ENCODE data around the gene CNTROB.
"Not testable (repeated sequence)": the region's sequence is repeated elsewhere in the genome, so short reads cannot be mapped to it uniquely, and the experiment has no call there.

Gene CNTROB

DNA sequence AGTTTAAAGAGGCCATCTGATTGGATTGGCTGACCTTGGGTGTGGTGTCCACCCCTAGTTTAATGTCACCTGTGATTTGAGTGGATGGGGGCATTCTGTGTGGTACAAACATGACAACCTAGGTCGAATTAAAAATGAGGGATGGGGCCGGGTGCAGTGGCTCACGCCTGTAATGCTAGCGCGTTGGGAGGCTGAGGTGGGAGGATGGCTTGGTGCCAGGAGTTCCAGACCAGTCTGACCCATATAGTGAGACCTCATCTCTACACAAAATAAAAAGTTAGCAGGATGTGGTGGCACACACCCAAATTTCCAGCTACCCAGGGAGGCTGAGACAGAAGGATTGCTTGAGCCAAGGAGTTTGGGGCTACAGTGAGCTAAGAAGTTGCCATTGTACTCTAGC lies 14.4 kb downstream of the CNTROB start:
- DNase-seq (ENCODE audit: low read depth): no peak

DNA sequence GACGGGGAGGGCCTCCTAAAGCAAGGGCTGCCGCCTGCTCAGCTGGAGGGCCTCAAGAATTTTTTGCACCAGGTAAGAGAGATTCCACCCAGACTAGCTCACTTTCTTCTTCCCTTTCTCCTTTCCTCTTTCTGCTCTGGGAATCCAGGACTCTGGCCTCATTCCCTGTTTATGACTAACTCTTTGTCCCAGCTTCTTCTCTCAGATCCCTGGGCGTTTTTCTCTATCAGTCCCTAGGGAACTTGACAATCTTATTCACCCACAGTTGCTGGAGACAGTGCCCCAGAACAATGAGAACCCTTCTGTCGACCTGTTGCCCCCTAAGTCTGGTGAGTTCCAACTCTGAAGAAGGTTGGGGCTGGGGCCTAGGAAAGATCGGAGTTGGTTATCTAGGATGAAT lies 15.6 kb downstream of the CNTROB start:
- DNase-seq (ENCODE audit: low read depth): no peak

DNA sequence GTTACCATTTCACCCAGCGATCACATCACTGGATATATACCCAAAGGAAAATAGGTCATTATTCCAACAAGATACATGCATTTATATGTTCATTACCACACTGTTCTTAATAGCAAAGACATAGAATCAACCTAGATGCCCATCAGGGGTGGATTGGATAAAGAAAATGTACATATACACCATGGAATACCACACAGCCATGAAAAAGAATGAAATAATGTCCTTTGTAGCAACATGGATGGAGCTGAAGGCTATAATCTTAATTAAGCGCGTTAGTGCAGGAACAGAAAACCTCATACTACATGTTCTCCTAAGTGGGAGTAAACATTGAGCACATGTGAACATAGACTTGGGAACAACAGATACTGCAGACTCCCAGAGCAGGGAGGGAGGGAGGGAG lies 18.6 kb downstream of the CNTROB start:
- no peak for DNase-seq (ENCODE audit: low read depth)

DNA sequence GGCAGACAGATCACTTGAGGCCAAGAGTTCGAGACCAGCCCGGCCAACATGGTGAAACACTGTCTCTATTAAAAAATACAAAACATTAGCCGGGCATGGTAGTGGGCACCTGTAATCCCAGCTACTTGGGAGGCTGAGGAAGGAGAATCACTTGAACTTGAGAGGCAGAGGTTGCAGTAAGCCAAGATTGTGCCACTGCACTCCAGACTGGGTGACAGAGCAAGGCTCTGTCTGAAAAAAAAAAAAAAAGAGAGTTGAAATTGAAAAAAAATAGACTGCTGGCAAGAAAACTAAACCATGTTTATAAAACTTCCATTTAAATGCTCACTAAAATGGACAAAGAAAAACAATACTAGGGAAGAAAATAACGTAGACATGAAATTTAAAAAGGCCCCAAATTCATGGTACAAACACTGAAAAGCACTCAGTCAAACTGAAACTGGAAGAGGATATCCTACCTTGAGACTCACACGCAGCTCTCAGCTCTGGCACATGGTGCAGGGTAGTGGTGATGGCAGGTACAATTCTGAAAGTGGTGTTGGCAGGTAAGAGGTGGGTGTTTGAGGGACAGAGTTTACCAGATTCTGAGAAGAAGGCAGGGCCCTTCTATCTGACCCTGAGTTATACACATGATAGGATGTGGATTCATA lies 19.3 kb downstream of the CNTROB start:
- no peak for DNase-seq (ENCODE audit: low read depth)

DNA sequence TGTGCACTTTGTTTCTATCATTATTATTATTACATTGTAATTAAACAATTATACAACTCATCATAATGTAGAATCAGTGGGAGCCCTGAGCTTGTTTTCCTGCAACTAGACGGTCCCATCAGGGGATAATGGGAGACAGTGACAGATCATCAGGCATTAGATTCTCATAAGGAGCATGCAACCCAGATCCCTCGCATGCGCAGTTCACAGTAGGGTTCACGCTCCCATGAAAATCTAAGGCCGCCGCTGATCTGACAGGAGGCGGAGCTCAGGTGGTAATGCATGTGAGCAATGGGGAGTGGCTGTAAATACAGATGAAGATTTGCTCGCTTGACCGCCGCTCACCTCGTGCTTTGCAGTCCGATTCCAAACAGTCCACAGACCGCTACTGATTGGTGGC lies 21.3 kb downstream of the CNTROB start:
- DNase-seq (ENCODE audit: low read depth): not testable (repeated sequence)

DNA sequence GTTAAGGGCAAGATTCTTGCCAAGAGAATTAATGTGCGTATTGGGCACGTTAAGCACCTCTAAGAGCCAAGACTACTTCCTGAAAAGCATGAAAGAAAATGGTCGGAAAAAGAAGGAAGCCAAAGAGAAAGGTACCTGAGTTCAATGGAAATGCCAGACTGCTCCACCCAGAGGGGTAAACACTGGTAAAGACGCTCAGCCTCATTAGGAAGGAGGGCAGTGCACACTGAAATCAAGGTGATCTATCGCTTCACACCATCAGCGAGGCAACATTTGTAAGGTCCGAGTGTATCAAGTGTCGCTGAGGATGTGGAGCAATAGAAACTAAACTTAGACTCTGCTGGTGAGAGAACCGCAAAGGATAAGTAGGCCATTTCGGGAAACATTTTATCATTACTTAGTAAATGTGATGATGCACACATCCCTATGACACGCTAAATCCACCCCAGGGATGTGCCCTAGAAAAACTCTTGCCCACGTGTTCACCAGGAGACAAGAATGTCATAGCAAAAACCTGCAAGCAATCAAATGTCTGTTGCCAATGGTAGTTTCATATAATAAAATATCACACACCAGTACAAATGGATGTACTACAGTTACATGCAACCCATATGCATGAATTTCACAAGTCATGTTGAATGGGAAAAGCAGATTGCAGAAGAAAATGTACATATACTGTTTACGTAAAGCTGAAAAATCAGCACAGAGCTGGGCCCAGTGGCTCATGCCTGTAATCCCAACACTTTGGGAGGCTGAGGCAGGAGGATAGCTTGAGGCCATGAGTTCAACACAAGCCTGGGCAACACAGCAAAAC lies 23.6 kb downstream of the CNTROB start:
- no peak for DNase-seq (ENCODE audit: low read depth)

DNA sequence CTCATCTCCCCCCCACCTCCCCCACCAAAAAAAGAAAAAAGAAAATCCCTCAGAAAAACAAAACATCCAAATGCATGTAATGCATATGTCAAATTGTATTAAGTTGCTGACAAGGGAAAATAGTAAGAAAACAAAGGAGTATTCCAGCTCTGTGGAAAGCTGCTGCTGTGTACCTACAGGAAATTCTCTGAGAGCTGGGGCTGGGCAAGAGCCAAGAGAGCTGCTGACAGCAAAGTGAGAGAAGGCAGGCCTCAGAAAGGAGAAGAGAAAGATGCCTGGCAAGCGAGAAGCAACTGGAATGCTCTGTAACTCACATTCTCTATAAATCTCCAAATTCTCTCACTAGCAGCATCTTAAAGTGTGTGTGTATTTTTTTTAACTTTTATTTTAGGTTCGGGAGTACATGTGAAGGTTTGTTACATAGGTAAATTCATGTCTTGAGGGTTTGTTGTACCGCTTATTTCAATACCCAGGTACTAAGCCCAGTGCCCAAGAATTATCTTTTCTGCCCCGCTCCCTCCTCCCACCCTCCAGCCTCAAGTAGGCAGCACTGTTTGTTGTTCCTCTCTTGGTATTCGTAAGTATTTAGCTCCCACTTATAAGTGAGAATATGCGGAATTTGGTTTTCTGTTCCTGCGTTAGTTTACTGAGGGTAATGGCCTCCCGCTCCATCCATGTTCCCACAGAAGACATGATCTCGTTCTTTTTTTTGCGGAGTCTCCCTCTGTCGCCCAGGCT lies 24.4 kb downstream of the CNTROB start:
- no peak for DNase-seq (ENCODE audit: low read depth)

DNA sequence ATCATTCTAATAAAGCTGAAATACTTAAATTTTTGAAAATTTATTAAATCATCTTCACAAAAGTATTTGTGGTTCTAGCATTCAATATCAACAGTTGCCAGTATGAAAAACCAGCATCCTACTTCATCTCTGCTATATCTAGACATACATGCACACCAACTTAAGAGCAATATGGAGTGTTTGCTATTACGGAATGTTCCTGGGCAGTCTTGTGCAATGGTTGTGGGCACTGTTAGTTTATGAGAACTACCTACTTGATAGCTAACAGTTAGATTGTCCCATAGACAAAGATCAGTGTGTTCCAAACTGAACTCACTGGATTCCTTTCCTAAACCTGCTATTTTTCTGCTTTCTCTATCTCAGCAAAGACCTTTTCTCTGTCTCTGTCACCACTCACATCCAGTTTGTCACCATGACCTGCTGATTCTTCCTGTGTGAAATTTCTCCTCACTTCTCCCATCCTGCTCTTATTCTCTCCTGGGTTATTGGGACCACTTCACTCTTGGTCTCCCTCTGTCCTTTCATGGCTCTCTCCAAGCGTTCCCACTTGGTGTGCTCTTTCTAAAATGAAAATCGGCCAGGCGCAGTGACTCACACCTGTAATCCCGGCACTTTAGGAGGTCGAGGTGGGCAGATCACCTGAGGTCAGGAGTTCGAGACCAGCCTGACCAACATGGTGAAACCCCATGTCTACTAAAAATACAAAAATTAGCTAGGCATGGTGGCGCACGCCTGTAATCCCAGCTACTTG lies 27.7 kb downstream of the CNTROB start:
- DNase-seq (ENCODE audit: low read depth): no peak

DNA sequence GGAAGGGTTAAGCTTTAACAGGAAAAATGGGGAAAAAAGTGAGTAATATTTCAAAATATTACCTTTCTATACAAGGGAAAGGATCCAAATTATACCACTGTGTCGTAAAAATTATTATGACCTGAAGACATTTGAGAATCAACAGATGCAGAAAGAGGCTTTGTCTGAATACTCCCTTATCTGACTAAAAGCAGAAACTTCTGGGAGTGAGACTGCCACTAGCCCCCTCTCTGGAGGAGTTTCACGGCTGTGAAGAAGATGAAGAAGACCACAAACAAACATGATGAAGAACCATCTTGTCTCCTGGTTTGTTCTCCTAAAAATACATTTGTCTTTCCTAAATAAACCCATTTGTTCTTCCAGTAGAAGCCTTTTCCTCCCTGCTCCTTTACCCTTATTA lies 29.4 kb downstream of the CNTROB start:
- no peak for DNase-seq (ENCODE audit: low read depth)

DNA sequence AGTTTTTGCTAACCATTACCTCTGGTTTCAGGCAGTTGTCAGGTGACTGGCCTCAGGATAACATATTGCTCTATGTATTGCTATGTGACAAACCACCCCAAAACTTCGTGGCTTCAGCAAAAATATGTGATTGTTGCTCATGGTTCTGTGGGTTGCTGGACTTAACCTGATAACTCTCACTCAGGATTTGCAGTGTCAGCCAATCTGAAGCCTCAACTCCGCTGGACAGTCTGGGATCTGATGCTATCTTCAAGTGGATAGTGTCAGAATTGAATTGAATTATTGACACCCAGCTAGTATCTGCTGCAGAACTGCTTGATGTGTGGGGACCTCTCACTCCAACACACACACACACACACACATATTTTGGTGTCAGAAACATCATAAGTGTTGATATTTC lies 35.7 kb downstream of the CNTROB start:
- DNase-seq (ENCODE audit: low read depth): no peak

DNA sequence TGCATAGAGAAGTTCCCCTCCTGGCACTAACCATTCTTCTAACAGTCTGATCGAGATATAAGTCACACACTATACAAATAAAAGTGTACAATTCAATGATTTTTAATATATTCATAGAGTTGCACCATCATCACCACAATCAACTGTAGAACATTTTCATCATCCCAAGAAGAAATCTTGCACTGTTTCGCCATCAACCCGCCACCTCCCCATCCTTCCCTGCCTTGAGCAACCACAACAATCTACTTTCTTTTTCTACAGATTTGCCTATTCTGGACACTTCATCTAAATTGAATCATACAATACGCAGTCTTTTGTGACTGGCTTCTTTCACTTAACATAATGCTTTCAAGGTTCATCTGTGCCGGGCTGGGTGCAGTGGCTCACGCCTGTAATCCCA lies 37.4 kb downstream of the CNTROB start:
- no peak for DNase-seq (ENCODE audit: low read depth)

DNA sequence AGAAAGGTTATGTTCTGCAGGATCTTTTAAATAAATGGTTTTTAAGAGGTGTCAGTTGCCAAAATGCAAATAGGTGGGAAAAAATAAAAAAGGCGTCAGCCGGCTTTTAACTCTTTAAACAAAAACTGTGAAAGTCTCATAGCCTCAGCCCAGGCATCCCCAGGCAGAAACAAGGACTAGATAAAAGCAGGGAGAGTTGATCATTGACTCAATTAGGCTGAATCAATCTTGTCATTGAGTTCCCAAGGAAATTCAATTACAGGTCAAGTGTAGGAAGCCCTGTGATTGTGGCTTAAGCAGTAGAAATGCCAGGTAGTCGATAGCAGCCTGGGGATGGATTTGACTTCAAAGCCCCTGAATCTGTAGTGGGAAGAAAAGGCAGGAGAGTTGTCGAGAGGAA lies 39.6 kb downstream of the CNTROB start:
- no peak for DNase-seq (ENCODE audit: low read depth)

DNA sequence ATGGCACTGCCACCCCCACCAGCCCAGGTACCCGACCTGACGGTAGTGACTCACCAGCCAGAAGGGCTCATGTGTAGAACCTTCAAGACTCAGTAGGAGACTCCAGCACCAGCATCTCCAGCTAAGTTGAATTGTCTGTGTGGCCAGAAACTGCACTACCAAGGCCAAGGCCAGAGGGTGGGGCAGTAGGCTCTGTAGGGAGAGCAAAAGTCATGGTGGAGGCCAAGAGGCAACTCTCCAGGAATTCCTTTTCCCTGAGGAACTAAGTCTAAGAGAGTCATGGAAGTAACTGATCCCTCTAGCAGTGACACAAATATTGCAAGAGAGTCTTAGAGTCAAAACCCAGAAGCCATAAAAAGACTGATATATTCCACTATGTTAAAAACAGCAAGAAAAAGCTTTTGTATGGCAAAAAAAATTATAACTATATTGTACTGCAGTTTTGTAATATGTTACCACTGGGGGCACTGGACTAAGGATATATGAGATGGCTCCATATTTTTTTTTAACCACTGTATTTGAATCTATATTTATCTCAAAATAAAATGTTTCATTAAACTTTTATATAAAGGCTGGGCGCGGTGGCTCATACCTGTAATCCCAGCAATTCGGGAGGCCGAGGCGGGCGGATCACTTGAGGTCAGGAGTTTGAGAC lies 40.3 kb downstream of the CNTROB start:
- no peak for DNase-seq (ENCODE audit: low read depth)

DNA sequence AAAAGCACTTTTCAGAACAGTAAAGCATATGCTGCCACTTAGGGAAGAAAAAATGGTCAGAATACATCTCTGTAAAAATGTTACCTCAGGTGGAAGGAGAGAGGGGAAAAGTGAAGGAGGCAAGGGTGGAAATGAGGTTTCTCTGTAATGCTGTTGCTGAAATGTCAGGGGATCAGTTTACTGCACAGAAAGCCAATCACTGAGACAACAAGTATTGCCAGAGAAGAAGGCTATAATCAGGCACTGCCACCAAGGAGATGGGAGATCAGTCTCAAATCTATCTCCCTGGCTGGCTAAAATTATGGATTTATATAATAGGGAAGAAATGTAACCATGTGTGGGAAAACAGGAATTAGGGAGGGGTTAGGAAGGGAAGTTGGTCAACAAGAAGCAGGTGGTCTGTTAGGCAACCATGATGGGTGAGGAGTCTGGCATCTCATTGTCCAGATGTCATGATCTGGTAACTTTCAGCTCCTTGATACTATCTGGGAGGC lies 42.7 kb downstream of the CNTROB start:
- no peak for DNase-seq (ENCODE audit: low read depth)

DNA sequence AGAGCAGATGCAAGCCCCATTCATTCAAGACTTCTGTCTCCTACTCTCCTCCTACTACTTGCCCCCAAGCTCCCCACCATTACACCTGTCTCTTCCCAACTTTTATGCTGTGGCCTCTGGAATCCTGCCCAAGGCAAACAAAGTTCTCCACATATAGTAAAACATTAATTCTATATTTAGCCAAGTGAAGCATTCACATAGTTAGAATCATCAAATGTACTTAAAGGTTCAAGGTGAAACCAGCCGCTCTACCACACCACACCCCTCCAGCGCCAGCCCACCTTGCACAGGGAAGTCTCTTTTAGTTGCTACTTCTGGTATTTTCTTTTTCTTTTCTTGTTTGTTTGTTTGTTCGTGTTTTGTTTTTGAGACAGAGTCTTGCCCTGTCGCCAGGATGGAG lies 45.0 kb downstream of the CNTROB start:
- no peak for DNase-seq (ENCODE audit: low read depth)

DNA sequence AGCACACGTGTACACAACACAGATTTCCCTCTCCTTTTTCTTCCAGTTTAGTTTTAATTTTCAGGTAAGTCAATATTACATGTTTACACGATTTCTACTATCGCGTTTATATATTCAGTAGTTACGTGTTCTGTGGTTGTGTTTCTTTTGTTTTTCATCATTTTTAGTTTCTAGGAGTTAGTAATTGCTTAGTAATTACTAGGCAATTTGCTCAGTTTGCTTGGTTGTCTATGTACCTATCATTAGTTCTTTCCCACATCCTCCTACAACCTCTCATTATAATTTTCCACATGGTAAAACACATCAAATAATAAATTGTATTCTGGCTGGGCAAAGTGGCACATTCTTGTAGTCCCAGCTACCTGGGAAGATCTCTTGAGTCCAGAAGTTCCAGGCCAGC lies 45.8 kb downstream of the CNTROB start:
- no peak for DNase-seq (ENCODE audit: low read depth)

DNA sequence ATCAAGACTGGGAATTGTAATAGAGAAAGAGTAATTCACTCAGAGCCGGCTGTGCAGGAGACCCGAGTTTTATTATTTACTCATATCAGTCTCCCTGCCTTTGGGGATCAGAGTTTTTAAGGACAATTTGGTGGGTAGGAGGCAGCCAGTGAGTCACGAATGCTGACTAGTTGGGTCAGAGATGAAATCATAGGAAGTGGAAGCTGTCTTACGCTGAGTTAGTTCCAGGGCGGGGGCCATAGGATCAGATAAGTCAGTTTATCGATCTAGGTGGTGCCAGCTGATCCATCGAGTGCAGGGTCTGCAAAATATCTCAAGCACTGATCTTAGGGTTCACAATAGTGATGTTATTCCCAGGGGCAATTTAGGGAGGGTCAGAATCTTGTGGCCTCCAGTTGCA lies 50.2 kb downstream of the CNTROB start:
- peak; percentile 61 for DNase-seq (ENCODE audit: low read depth)

DNA sequence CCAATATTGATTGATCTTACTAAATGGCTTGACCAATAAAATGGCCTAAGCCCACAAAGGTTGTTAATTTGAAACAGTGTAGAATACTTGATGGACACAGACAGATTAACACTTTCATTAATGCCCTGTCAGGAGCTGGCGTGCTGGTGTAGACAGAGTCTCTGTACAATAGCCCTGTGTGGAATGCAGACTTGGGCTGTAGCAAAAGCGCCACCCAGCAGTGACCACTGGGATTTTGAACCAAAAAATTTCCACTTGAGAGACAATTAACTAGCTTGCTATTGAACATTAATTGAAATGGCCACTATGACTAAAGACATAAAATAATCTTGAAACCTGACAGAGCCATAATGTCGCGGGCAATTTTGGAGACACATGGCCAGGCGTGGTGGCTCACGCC lies 50.7 kb downstream of the CNTROB start:
- no peak for DNase-seq (ENCODE audit: low read depth)

DNA sequence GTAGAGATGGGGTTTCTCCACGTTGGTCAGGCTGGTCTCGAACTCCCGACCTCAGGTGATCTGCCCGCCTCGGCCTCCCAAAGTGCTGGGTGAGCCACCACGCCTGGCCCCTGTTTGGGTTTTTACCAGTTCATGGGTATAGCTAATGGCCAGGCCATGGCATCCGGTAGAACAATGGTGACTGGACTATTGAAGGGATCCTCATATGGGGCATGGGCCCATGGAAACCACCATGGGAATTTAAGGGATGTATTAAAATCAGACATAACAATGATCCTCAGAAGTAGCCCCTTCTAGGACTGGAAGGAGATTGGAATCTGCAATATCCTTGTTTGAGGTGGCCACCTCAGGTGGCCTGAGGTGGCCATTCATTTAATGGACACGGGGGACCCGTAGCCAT lies 52.9 kb downstream of the CNTROB start:
- no peak for DNase-seq (ENCODE audit: low read depth)

DNA sequence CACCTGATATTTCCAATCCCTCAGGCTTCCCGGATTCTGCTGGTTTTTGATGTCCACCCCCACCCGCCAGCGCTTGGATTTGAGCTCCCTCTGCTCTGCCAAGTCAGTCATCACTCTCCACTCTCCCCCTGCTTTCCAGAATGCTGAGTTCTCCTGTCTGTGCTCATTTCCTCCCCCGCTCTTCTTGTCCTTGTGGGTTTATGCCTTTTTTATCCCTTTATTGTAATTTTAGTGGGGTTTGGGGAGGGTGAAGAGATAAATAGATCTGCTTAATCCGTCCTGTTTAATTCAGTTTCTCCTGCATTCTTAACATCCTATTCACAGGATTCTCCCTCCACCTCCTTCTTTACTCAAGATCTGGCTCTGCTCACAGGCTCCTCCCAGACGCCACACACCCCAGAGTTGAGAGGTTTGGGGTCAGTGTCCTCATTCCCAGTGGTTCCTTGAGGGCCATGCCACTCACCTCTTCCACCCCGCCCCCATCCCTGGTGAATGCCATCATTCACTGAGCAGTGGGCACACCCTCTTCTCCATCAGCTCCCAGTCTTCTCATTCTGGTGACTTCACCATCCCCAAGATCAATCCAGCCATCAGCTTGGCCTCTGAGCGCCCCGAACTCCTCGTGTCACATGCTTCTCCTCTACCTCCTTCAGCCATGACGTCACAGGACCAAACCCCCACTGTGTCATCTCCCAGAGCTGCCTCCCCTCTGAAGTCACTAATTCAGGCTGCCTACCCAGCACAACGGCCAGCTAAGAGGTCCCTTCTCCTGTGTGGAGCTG lies 55.3 kb downstream of the CNTROB start:
- no peak for DNase-seq (ENCODE audit: low read depth)

DNA sequence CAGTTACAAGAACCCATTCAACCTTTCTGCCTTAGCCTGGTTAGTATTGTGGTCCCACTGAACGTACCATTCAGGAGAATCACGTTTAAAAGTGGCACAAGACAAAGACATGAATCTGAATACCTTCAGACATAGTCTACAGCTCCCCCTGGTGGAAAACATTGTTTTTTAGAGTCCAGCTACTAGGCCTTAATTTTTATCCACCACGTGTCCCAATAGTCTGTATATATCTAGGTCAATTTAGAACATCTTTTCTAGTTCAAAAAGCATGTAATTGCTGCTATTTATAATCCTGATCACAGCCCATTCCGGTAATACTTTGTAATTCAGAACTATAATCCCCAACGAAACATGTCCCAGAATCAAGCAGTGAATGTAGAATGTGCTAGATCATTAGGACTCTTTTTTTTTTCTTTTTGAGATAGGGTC lies 56.8 kb downstream of the CNTROB start:
- peak; percentile 73 for DNase-seq (ENCODE audit: low read depth)

Measured in HS-5 (cell line).